Measurements from ENCODE around the gene KCNK4. TPM values are rescaled to one million over a fixed set of nuclear protein-coding genes. Genes with fewer than 3 reads are reported as not detected.
A peak's percentile ranks its signal among the peaks of the same experiment; 100 is the strongest.

KCNK4 gene
- total and polyA plus RNA-seq, 4 donors: 0.09 TPM; not detected in 3

- Histone ChIP-seq H3K4me3 (no peak overlapping the region), H3K9ac (ENCODE audit: insufficient read depth in 1 of 2, low read length in 2 of 2) (no peak overlapping the region), H3K9me3 (ENCODE audit: control insufficient read depth in 4 of 4, insufficient read depth in 3 of 4, low read length in 3 of 4) (no peaks in the 10 kb centered on the region), H3K27ac (ENCODE audit: low read depth in 1 of 2, low read length in 1 of 2) (no peak overlapping the region), H3K4me1 (ENCODE audit: control insufficient read depth in 5 of 5, insufficient read depth in 5 of 5, low read length in 5 of 5) (peaks cover 0 to 7% (median 0%) of the 10 kb centered on the region in 5 donors), H3K36me3 (ENCODE audit: control insufficient read depth in 4 of 4, insufficient read depth in 4 of 4, low read length in 4 of 4) (peaks cover 0 to 17% (median 11%) of the 10 kb centered on the region in 4 donors), H3K27me3 (ENCODE audit: control insufficient read depth in 3 of 3, insufficient read depth in 3 of 3, low read length in 2 of 3) (no peaks in the 10 kb centered on the region)
- ATAC-seq (ENCODE audit: insufficient read depth, low FRiP score) (no peak), DNase-seq (no peak)
- no peak for TF ChIP-seq CTCF (IDR thresholded peaks at IDR 0.05; ENCODE audit: control extremely low read depth, extremely low read depth)
- WGBS, 2 donors: 79 to 85% methylated on average over 17 of the region's 17 CpGs
Measured at GRCh38 chr11:64276653-64277431, 14.3 kb upstream of the KCNK4 start.

GRCh38 chr11:64278576-64279190, 12.4 kb upstream of the KCNK4 start:
- peaks cover 0 to 5% (median 0%) of the 10 kb centered on the region in 5 donors for H3K4me1 ChIP-seq (ENCODE audit: control insufficient read depth in 5 of 5, insufficient read depth in 5 of 5, low read length in 5 of 5)
- H3K27ac ChIP-seq (ENCODE audit: low read depth in 1 of 2, low read length in 1 of 2): peak overlapping the region in 1 of 2 donors; percentile 6
- no peak overlapping the region for H3K4me3 ChIP-seq
- 87 to 93% methylated on average over 8 of the region's 8 CpGs for whole genome bisulfite sequencing, 2 donors
- DNase-seq (no peak), ATAC-seq (ENCODE audit: insufficient read depth, low FRiP score) (no peak)
- H3K36me3 ChIP-seq (ENCODE audit: control insufficient read depth in 4 of 4, insufficient read depth in 4 of 4, low read length in 4 of 4): peaks cover 0 to 19% (median 10%) of the 10 kb centered on the region in 4 donors
- no peaks in the 10 kb centered on the region for H3K27me3 ChIP-seq (ENCODE audit: control insufficient read depth in 3 of 3, insufficient read depth in 3 of 3, low read length in 2 of 3)
- TF ChIP-seq CTCF (IDR thresholded peaks at IDR 0.05; ENCODE audit: control extremely low read depth, extremely low read depth): no peak
- no peaks in the 10 kb centered on the region for H3K9me3 ChIP-seq (ENCODE audit: control insufficient read depth in 4 of 4, insufficient read depth in 3 of 4, low read length in 3 of 4)
- H3K9ac ChIP-seq (ENCODE audit: insufficient read depth in 1 of 2, low read length in 2 of 2): no peak overlapping the region

- 95 to 96% methylated on average over 22 of the region's 22 CpGs for WGBS, 2 donors
- TF ChIP-seq CTCF (IDR thresholded peaks at IDR 0.05; ENCODE audit: control extremely low read depth, extremely low read depth): no peak
- H3K4me1 ChIP-seq (ENCODE audit: control insufficient read depth in 5 of 5, insufficient read depth in 5 of 5, low read length in 5 of 5): peaks cover 0 to 20% (median 0%) of the 10 kb centered on the region in 5 donors
Measured at GRCh38 chr11:64281957-64282770, 8.9 kb upstream of the KCNK4 start.

More at GRCh38 chr11:64281957-64282770, 8.9 kb upstream of the KCNK4 start:
- Histone ChIP-seq H3K4me3 (no peak overlapping the region), H3K36me3 (ENCODE audit: control insufficient read depth in 4 of 4, insufficient read depth in 4 of 4, low read length in 4 of 4) (peaks cover 0 to 11% (median 5%) of the 10 kb centered on the region in 4 donors), H3K9ac (ENCODE audit: insufficient read depth in 1 of 2, low read length in 2 of 2) (no peak overlapping the region), H3K27me3 (ENCODE audit: control insufficient read depth in 3 of 3, insufficient read depth in 3 of 3, low read length in 2 of 3) (no peaks in the 10 kb centered on the region), H3K9me3 (ENCODE audit: control insufficient read depth in 4 of 4, insufficient read depth in 3 of 4, low read length in 3 of 4) (no peaks in the 10 kb centered on the region), H3K27ac (ENCODE audit: low read depth in 1 of 2, low read length in 1 of 2) (no peak overlapping the region)
- DNase-seq (no peak), ATAC-seq (ENCODE audit: insufficient read depth, low FRiP score) (no peak)

All from lung (tissue), 12 donors.